MM.1S (cell line): ENCODE measurements around the gene CD320.

Experiments used
- DNase-seq: peaks from one replicate; pipeline ENCODE4 v3.0.0-alpha.2; 2015
- H2AFZ ChIP-seq: fragments of 300-600 bp; sonication (generic); 2 replicates; pipeline ENCODE4 v1.6.0; 2016; ENCODE audit warnings: antibody characterized with exemption, low read length
- H3F3A ChIP-seq: fragments of 300-600 bp; sonication (generic); 2 replicates; pipeline ENCODE4 v1.6.1; 2016; ENCODE audit warnings: mild to moderate bottlenecking, antibody characterized with exemption, low read length, moderate library complexity, mixed read lengths; ENCODE audit not compliant: insufficient read depth
- H3K27ac ChIP-seq: fragments of 300-600 bp; sonication (generic); 2 replicates; pipeline ENCODE4 v1.5.1; 2016; ENCODE audit warnings: mild to moderate bottlenecking, low read length
- H3K27me3 ChIP-seq: fragments of 300-600 bp; sonication (generic); replicated peaks from 2 replicates; pipeline ENCODE4 v1.6.0; 2016; ENCODE audit warnings: low read length; ENCODE audit not compliant: insufficient read depth
- H3K36me3 ChIP-seq: fragments of 300-600 bp; sonication (generic); replicated peaks from 2 replicates; pipeline ENCODE4 v1.6.1; 2016; ENCODE audit warnings: mild to moderate bottlenecking, low read length, mixed read lengths; ENCODE audit not compliant: insufficient read depth
- H3K4me1 ChIP-seq: fragments of 300-600 bp; sonication (generic); 2 replicates; pipeline ENCODE4 v1.6.1; 2016; ENCODE audit warnings: low read length, mixed read lengths
- H3K4me2 ChIP-seq: fragments of 300-600 bp; sonication (generic); 2 replicates; pipeline ENCODE4 v1.6.0; 2016; ENCODE audit warnings: low read depth, low read length
- H3K4me3 ChIP-seq: fragments of 300-600 bp; sonication (generic); 2 replicates; pipeline ENCODE4 v1.5.1; 2016; ENCODE audit warnings: low read length, mixed read lengths
- H3K79me2 ChIP-seq: fragments of 300-600 bp; sonication (generic); 2 replicates; pipeline ENCODE4 v1.6.1; 2016; ENCODE audit warnings: mixed run types, low read length, mixed read lengths
- H3K9ac ChIP-seq: fragments of 300-600 bp; sonication (generic); 2 replicates; pipeline ENCODE4 v1.6.1; 2016; ENCODE audit warnings: low read length, mixed read lengths
- H3K9me2 ChIP-seq: fragments of 300-600 bp; sonication (generic); replicated peaks from 2 replicates; pipeline ENCODE4 v1.6.1; 2016; ENCODE audit warnings: mild to moderate bottlenecking, low read length, mixed read lengths; ENCODE audit not compliant: insufficient read depth
- H3K9me3 ChIP-seq: fragments of 300-600 bp; sonication (generic); replicated peaks from 2 replicates; pipeline ENCODE4 v1.6.1; 2016; ENCODE audit warnings: mild to moderate bottlenecking, low read length, mixed read lengths; ENCODE audit not compliant: insufficient read depth
- H4K20me1 ChIP-seq: fragments of 300-600 bp; sonication (generic); 2 replicates; pipeline ENCODE4 v1.6.1; 2016; ENCODE audit warnings: mild to moderate bottlenecking, low read length, moderate library complexity, mixed read lengths; ENCODE audit not compliant: insufficient read depth
- EZH2 ChIP-seq: fragments of 300-600 bp; sonication (generic); optimal IDR thresholded peaks from 2 replicates; pipeline ENCODE3; 2017; ENCODE audit warnings: low read depth, mild to moderate bottlenecking, antibody characterized with exemption, low read length, mixed read lengths
- EZH2phosphoT487 ChIP-seq: fragments of 300-600 bp; sonication (generic); IDR thresholded peaks from 2 replicates; pipeline ENCODE4 v1.6.1; 2018; ENCODE audit warnings: antibody characterized with exemption, low read length
- TF ChIP-seq, protein P1 (sequence below): fragments of 300-600 bp; sonication (generic); IDR thresholded peaks from 2 replicates; pipeline ENCODE4 v1.5.1; 2016; ENCODE audit warnings: antibody characterized with exemption, low read length, mixed read lengths

The CD320 gene

DNA sequence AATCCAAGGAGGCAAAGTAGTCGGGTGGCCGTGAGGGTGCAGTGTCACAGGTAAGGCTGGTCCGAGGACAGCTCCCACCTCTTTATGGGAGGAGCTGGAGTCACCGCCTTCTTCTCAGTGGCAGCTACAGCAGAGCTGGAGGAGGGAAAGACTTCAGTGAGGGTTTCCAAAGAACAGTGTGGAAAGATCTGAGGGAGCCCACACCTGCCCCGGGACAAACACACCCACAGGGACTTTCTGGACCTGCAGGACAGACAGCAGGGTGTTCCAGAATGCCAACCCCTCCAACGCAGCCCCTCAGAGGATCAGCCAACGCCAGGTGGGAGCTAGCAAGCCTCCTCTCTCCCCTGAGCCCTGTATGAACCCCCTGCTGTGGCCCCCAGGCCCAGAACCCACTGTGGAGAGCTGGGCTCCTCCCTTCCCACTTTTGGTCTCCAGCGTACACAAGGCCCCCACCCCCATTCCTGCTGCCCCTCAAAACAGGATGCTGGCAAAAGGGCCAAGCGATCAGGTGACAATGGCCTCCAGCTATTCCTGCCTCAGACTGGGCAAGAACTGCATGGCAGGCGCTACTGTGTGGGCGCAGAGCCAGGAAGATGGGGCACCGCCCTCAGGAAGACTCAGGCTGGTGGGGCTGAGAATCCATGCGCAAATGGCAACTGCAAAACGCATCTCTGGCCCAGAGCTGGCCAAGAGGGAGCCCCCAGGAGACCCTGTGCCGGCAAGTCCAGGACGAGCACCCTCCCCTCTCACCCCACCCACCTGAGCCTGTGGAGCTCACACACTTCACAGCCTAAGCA is 3.5 kb upstream of the CD320 start:
- no peaks in the 10 kb centered on the region for H3K9me2 ChIP-seq
- no peak overlapping the region for H3K4me3 ChIP-seq
- H3K4me2 ChIP-seq, result no peak overlapping the region
- DNase-seq, result no peak
- peaks cover 20% of the 10 kb centered on the region for H3K79me2 ChIP-seq
- H3K36me3 ChIP-seq, result no peaks in the 10 kb centered on the region
- H3K4me1 ChIP-seq, result peaks cover 3% of the 10 kb centered on the region
- no peaks in the 10 kb centered on the region for H3K27me3 ChIP-seq
- peaks cover 3% of the 10 kb centered on the region; the same call in 1 of the 2 replicates for H3F3A ChIP-seq
- TF ChIP-seq EZH2phosphoT487 (no peak), EZH2 (no peak)
- TF ChIP-seq, protein P1, sequence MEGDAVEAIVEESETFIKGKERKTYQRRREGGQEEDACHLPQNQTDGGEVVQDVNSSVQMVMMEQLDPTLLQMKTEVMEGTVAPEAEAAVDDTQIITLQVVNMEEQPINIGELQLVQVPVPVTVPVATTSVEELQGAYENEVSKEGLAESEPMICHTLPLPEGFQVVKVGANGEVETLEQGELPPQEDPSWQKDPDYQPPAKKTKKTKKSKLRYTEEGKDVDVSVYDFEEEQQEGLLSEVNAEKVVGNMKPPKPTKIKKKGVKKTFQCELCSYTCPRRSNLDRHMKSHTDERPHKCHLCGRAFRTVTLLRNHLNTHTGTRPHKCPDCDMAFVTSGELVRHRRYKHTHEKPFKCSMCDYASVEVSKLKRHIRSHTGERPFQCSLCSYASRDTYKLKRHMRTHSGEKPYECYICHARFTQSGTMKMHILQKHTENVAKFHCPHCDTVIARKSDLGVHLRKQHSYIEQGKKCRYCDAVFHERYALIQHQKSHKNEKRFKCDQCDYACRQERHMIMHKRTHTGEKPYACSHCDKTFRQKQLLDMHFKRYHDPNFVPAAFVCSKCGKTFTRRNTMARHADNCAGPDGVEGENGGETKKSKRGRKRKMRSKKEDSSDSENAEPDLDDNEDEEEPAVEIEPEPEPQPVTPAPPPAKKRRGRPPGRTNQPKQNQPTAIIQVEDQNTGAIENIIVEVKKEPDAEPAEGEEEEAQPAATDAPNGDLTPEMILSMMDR, result no peak
- H3K9me3 ChIP-seq, result no peaks in the 10 kb centered on the region
- no peak overlapping the region for H3K27ac ChIP-seq
- H2AFZ ChIP-seq, result no peak overlapping the region
- no peaks in the 10 kb centered on the region for H4K20me1 ChIP-seq
- H3K9ac ChIP-seq, result no peak overlapping the region

DNA sequence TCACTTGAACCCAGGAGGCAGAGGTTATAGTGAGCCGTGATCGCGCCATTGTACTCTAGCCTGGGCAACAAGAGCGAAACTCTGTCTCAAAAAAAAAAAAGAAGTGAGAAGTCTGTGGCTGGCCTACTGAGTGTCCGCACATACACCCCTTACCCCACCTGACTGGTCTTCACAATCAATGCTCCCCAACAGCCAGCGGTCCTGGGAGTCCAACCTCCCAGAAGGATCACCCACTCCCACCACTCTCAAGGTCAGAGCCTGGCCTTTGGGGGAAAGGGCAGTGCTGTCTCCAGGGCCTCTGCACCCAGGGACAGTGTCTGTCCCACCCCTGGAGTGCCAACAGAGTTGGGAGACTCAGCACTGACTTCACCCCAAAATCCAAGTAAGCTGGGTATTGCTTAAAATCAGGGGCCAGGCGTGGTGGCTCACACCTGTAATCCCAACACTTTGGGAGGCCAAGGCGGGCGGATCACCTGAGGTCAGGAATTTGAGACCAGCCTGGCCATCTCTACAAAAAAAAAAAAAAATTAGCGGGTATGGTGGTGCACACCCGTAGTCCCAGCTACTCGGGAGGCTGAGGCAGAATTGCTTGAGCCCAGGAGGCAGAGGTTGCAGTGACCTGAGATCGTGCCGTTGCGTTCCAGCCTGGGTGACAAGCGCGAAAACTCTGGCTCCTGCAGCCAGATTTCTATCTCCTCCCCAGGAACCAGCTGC is 2.3 kb upstream of the CD320 start:
- H3K4me2 ChIP-seq, result no peak overlapping the region
- peaks cover 3% of the 10 kb centered on the region; the same call in 1 of the 2 replicates for H3F3A ChIP-seq
- no peak overlapping the region for H3K27ac ChIP-seq
- H3K9me2 ChIP-seq, result no peaks in the 10 kb centered on the region
- no peaks in the 10 kb centered on the region for H3K36me3 ChIP-seq
- peaks cover 6% of the 10 kb centered on the region for H3K4me1 ChIP-seq
- H3K4me3 ChIP-seq, result no peak overlapping the region
- no peaks in the 10 kb centered on the region for H4K20me1 ChIP-seq
- peaks cover 31% of the 10 kb centered on the region for H3K79me2 ChIP-seq
- H3K9ac ChIP-seq, result no peak overlapping the region
- H2AFZ ChIP-seq, result no peak overlapping the region
- no peaks in the 10 kb centered on the region for H3K27me3 ChIP-seq
- TF ChIP-seq EZH2phosphoT487, result no peak
- H3K9me3 ChIP-seq, result no peaks in the 10 kb centered on the region
- DNase-seq, result no peak

GRCh38 chr19:8308891-8309291 is 733 bp upstream of the CD320 start:
- peaks cover 6% of the 10 kb centered on the region for H3K4me1 ChIP-seq
- H3K9me2 ChIP-seq, result no peaks in the 10 kb centered on the region
- H4K20me1 ChIP-seq, result no peaks in the 10 kb centered on the region
- peaks cover 8% of the 10 kb centered on the region for H3K36me3 ChIP-seq
- no peak overlapping the region for H3K27ac ChIP-seq
- H3K9ac ChIP-seq, result no peak overlapping the region
- H3K9me3 ChIP-seq, result no peaks in the 10 kb centered on the region
- peak overlapping the region; percentile 94 for H3K4me2 ChIP-seq
- TF ChIP-seq, protein P1, result no peak
- H3K27me3 ChIP-seq, result no peaks in the 10 kb centered on the region
- peak overlapping the region; percentile 83 for H3K4me3 ChIP-seq
- no peak overlapping the region for H2AFZ ChIP-seq
- peaks cover 47% of the 10 kb centered on the region for H3K79me2 ChIP-seq
- H3F3A ChIP-seq, result peaks cover 3% of the 10 kb centered on the region; the same call in 1 of the 2 replicates
- DNase-seq, result no peak
